IMR-90 (cell line): ENCODE measurements around the gene TCF7L1.

Experiments used
- BHLHE40 ChIP-seq: fragments of 150-350 bp; IDR thresholded peaks from 2 replicates; pipeline ENCODE4 v1.6.1; 2016; ENCODE audit warnings: mild to moderate bottlenecking, low read depth, low read length
- CEBPB ChIP-seq: IDR thresholded peaks from 2 replicates; pipeline ENCODE4 v1.6.1; 2012; ENCODE audit warnings: low read depth, low read length, improper control_type of control experiment
- CTCF ChIP-seq: conservative IDR thresholded peaks from 2 replicates; pipeline ENCODE4 v1.5.1; 2012; ENCODE audit warnings: mild to moderate bottlenecking, low read depth, low read length, improper control_type of control experiment
- ELK1 ChIP-seq: fragments of 150-350 bp; IDR thresholded peaks from 2 replicates; pipeline ENCODE4 v1.6.1; 2016; ENCODE audit warnings: low read depth, mild to moderate bottlenecking, low read length, moderate library complexity, borderline replicate concordance
- FOS ChIP-seq: fragments of 150-350 bp; IDR thresholded peaks from 2 replicates; pipeline ENCODE4 v1.6.1; 2016; ENCODE audit warnings: low read depth, low read length
- MAFK ChIP-seq: IDR thresholded peaks from 2 replicates; pipeline ENCODE4 v1.6.1; 2012; ENCODE audit warnings: low read depth, low read length, improper control_type of control experiment
- MAZ ChIP-seq: IDR thresholded peaks from 2 replicates; pipeline ENCODE4 v1.6.1; 2012; ENCODE audit warnings: low read depth, mild to moderate bottlenecking, low read length, improper control_type of control experiment, moderate library complexity, borderline replicate concordance
- MXI1 ChIP-seq: IDR thresholded peaks from 2 replicates; pipeline ENCODE4 v1.6.1; 2012; ENCODE audit warnings: low read depth, mild to moderate bottlenecking, low read length, moderate library complexity, borderline replicate concordance
- NFE2L2 ChIP-seq: fragments of 150-350 bp; IDR thresholded peaks from 2 replicates; pipeline ENCODE4 v1.6.1; 2016; ENCODE audit warnings: low read depth, mild to moderate bottlenecking, low read length
- POLR2A ChIP-seq: IDR thresholded peaks from 2 replicates; pipeline ENCODE4 v1.6.1; 2012; ENCODE audit warnings: mild to moderate bottlenecking, low read depth, low read length
- RCOR1 ChIP-seq: IDR thresholded peaks from 2 replicates; pipeline ENCODE4 v1.6.1; 2012; ENCODE audit warnings: mild to moderate bottlenecking, low read length, improper control_type of control experiment; ENCODE audit not compliant: insufficient replicate concordance
- SMC3 ChIP-seq: fragments of 150-350 bp; IDR thresholded peaks from 2 replicates; pipeline ENCODE4 v1.6.1; 2016; ENCODE audit warnings: low read depth, mild to moderate bottlenecking, antibody characterized with exemption, low read length, moderate library complexity
- USF2 ChIP-seq: fragments of 150-350 bp; IDR thresholded peaks from 2 replicates; pipeline ENCODE4 v1.6.1; 2017; ENCODE audit warnings: mild to moderate bottlenecking, antibody characterized with exemption, low read length, low read depth

GRCh38 chr2:85341269-85342029 is 208.3 kb downstream of the TCF7L1 start:
- TF ChIP-seq CTCF, result no peak
- no peak for TF ChIP-seq MAFK
- TF ChIP-seq POLR2A, result no peak
- no peak for TF ChIP-seq FOS
- no peak for TF ChIP-seq MXI1
- TF ChIP-seq RCOR1, result no peak
- no peak for TF ChIP-seq SMC3
- TF ChIP-seq USF2, result no peak
- no peak for TF ChIP-seq BHLHE40
- no peak for TF ChIP-seq CEBPB
- no peak for TF ChIP-seq ELK1
- TF ChIP-seq NFE2L2, result no peak
- TF ChIP-seq MAZ, result no peak
